Endothelial cell of umbilical vein (primary cell): Measurements from ENCODE around the gene EPHA10. TPM values are rescaled to one million over a fixed set of nuclear protein-coding genes. Genes with fewer than 3 reads are reported as not detected.

Experiments used
- BruUV-seq: library from RNA; stranded (reverse); fragments of 400-500 nt; replicated peaks from 2 replicates; lab custom pipeline; 2021; lab: Mats Ljungman, UMichigan
- CTCF ChIA-PET: fragments of 300-600, 350-600 bp; sonication (Branson Sonifier 250); formaldehyde crosslinking; loops from one replicate; lab custom pipeline; 2021; ENCODE audit warnings: antibody characterized with exemption, inconsistent platforms; lab: Charles Lee
- POLR2A ChIA-PET: fragments of 300-600, 350-600 bp; sonication (Branson Sonifier 250); formaldehyde crosslinking; loops from one replicate; lab custom pipeline; 2021; ENCODE audit warnings: antibody characterized with exemption, inconsistent platforms; lab: Charles Lee
- DNase-seq: peaks from one replicate; pipeline ENCODE4 v3.0.0-alpha.2; 2011; ENCODE audit warnings: low read depth, low spot score
- FAIRE-seq: peaks from 2 replicates; lab custom pipeline; 2011; peaks lifted over from hg19 to GRCh38; lab: Jason Lieb, UNC
- H2AFZ ChIP-seq: 2 replicates; pipeline ENCODE4 v1.6.0; 2012; ENCODE audit warnings: low read depth, low read length, control low read depth, inconsistent platforms
- H3K27ac ChIP-seq: 2 replicates; pipeline ENCODE4 v1.5.1; 2011; ENCODE audit warnings: low read depth, mild to moderate bottlenecking, control low read depth, low read length, moderate library complexity; ENCODE audit not compliant: insufficient read depth
- H3K27me3 ChIP-seq, 2 experiments: 2 replicates each; pipeline versions ENCODE4 v1.6.0 to v1.6.1; 2011; ENCODE audit warnings: low read length in 2 of 2, mixed read lengths in 1 of 2; ENCODE audit not compliant: control insufficient read depth in 2 of 2, insufficient read depth in 2 of 2
- H3K36me3 ChIP-seq, 2 experiments: 2 replicates in 1 of 2; 3 replicates in 1 of 2; pipeline ENCODE4 v1.5.1; 2011; ENCODE audit warnings: low read length in 2 of 2, mild to moderate bottlenecking in 1 of 2, moderate library complexity in 1 of 2; ENCODE audit not compliant: control insufficient read depth in 2 of 2, insufficient read depth in 2 of 2; ENCODE audit errors: extremely low read depth in 1 of 2
- H3K4me1 ChIP-seq: 3 replicates; pipeline ENCODE4 v1.5.1; 2011; ENCODE audit warnings: mild to moderate bottlenecking, low read length; ENCODE audit not compliant: control insufficient read depth, insufficient read depth; ENCODE audit errors: extremely low read depth
- H3K4me2 ChIP-seq: 2 replicates; pipeline ENCODE4 v1.6.1; 2011; ENCODE audit warnings: low read length, control low read depth, mixed read lengths; ENCODE audit not compliant: insufficient read depth
- H3K4me3 ChIP-seq, 3 experiments: fragments of 200-600 bp in 1 of 3; sonication (generic), shearing (Covaris generic) in 1 of 3; replicated peaks in 1 of 3; 2 replicates each; pipeline ENCODE4 v1.5.1; 2011 to 2016; ENCODE audit warnings: control low read depth in 3 of 3, low read length in 3 of 3, mild to moderate bottlenecking in 2 of 3, inconsistent platforms in 1 of 3, low read depth in 1 of 3, moderate library complexity in 1 of 3; ENCODE audit not compliant: insufficient read depth in 1 of 3
- H3K79me2 ChIP-seq: 2 replicates; pipeline ENCODE4 v1.6.0; 2012; ENCODE audit warnings: low read length, inconsistent platforms; ENCODE audit not compliant: control insufficient read depth, insufficient read depth
- H3K9ac ChIP-seq: replicated peaks from 2 replicates; pipeline ENCODE3; 2011; ENCODE audit warnings: low read length, control low read depth; ENCODE audit not compliant: insufficient read depth; ENCODE audit errors: extremely low read depth
- H3K9me1 ChIP-seq: replicated peaks from 3 replicates; pipeline ENCODE4 v1.6.0; 2011; ENCODE audit warnings: mild to moderate bottlenecking, low read length; ENCODE audit not compliant: control insufficient read depth, insufficient read depth; ENCODE audit errors: extremely low read depth
- H3K9me3 ChIP-seq: replicated peaks from 2 replicates; pipeline ENCODE4 v1.5.1; 2012; ENCODE audit warnings: low read length, inconsistent platforms; ENCODE audit not compliant: control insufficient read depth, insufficient read depth
- H4K20me1 ChIP-seq: replicated peaks from 2 replicates; pipeline ENCODE3; 2011; ENCODE audit warnings: mild to moderate bottlenecking, low read length; ENCODE audit not compliant: control insufficient read depth, insufficient read depth; ENCODE audit errors: extremely low read depth
- EZH2 ChIP-seq: IDR thresholded peaks from 2 replicates; pipeline ENCODE4 v1.6.1; 2012; ENCODE audit warnings: borderline replicate concordance, low read depth, mild to moderate bottlenecking, moderate library complexity, low read length, inconsistent platforms; ENCODE audit not compliant: severe bottlenecking
- FOS ChIP-seq: IDR thresholded peaks from 2 replicates; pipeline ENCODE4 v1.6.1; 2011; ENCODE audit warnings: mild to moderate bottlenecking, low read length, moderate library complexity, borderline replicate concordance; ENCODE audit not compliant: insufficient read depth
- GATA2 ChIP-seq: IDR thresholded peaks from 2 replicates; pipeline ENCODE4 v1.7.0; 2011; ENCODE audit warnings: low read depth, mild to moderate bottlenecking, moderate library complexity, mixed read lengths, low read length; ENCODE audit not compliant: insufficient read length, insufficient read depth
- JUN ChIP-seq: IDR thresholded peaks from 2 replicates; pipeline ENCODE4 v1.6.1; 2011; ENCODE audit warnings: borderline replicate concordance, low read depth; ENCODE audit not compliant: insufficient read length, insufficient read depth
- MYC ChIP-seq: IDR thresholded peaks from one replicate; pipeline ENCODE4 v1.6.1; 2011; ENCODE audit warnings: mild to moderate bottlenecking, low read depth, low read length
- POLR2A ChIP-seq: IDR thresholded peaks from 2 replicates; pipeline ENCODE4 v1.6.1; 2012; ENCODE audit warnings: low read depth, mild to moderate bottlenecking, control low read depth, low read length
- POLR2AphosphoS5 ChIP-seq: IDR thresholded peaks from 2 replicates; pipeline ENCODE4 v1.6.1; 2012; ENCODE audit warnings: low read depth, mild to moderate bottlenecking, control low read depth, low read length, moderate library complexity; ENCODE audit not compliant: insufficient read depth
- dilution Hi-C: fragments of 300-500 bp; cut with MboI; formaldehyde crosslinking; loops from one replicate; pipeline ENCODE4 v1.15.0; 2019; ENCODE audit warnings: low sequenced_read_pairs; ENCODE audit not compliant: extremely low pct_ligation_motif_present
- intact Hi-C: fragments of 100-400 bp; cut with micrococcal nuclease; formaldehyde crosslinking; loops from one replicate; pipeline ENCODE4 v1.10.0; 2022
- polyA plus RNA-seq, 4 experiments: library from polyadenylated mRNA; depleted of rRNA in 3 of 4; stranded (reverse) in 3 of 4; unstranded in 1 of 4; fragments of >200 nt; gene quantifications; 2 replicates each; pipeline versions ENCODE4 v1.2.1 to v1.2.3, GENCODE V29; 2011 to 2012; ENCODE audit warnings: missing spikeins in 1 of 4
- total RNA-seq: library from RNA; stranded (reverse); gene quantifications from 2 replicates; pipeline ENCODE4 v1.2.3, GENCODE V29; 2021
- TF ChIP-seq, protein P1 (sequence below), 2 donors: IDR thresholded peaks; 1 replicate in 1 of 2; 2 replicates in 1 of 2; pipeline ENCODE4 v1.5.1; 2011; ENCODE audit warnings: low read length in 2 of 2, mild to moderate bottlenecking in 2 of 2, moderate library complexity in 2 of 2, control low read depth in 1 of 2, inconsistent platforms in 1 of 2, low read depth in 1 of 2; ENCODE audit not compliant: insufficient read depth in 1 of 2; ENCODE audit errors: extremely low read depth in 1 of 2
- TF ChIP-seq, protein P2 (sequence below): IDR thresholded peaks from 2 replicates; pipeline ENCODE4 v1.6.1; 2011; ENCODE audit not compliant: insufficient read depth, insufficient read length

EPHA10 gene
- total and polyA plus RNA-seq, 2 donors (not counting 3 experiments of a cell fraction or from before 2014, with no cell fraction given): not detected

DNA sequence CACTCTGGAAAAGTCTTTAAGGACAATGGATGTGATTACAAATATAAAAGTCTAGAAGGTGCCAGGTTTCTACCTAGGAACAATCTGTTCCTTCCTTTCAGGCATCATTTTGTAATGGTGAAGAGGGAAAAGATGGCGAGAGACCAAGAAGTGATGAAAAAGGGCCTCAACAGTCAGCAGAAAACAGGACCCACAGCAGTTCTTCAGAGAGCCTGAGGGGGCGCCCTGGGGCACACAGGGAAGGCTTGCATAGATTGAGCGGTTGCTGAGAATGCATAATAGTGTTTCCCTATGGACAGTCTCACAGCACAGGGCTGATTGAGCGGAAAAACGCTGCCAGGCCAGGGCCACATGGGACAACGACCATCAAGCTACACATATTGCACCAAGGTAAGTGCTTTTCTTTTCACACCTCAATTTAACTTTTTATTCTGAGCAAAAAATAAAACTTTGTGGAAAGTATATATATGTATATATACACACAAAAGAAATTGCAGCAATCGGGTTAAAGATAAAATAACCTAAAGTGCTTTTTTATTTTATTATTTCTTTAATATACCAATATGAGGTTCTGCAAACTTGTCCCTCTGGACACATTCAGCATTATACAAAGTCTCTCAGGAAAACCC is 46.2 kb upstream of the EPHA10 start:
- TF ChIP-seq, protein P1, sequence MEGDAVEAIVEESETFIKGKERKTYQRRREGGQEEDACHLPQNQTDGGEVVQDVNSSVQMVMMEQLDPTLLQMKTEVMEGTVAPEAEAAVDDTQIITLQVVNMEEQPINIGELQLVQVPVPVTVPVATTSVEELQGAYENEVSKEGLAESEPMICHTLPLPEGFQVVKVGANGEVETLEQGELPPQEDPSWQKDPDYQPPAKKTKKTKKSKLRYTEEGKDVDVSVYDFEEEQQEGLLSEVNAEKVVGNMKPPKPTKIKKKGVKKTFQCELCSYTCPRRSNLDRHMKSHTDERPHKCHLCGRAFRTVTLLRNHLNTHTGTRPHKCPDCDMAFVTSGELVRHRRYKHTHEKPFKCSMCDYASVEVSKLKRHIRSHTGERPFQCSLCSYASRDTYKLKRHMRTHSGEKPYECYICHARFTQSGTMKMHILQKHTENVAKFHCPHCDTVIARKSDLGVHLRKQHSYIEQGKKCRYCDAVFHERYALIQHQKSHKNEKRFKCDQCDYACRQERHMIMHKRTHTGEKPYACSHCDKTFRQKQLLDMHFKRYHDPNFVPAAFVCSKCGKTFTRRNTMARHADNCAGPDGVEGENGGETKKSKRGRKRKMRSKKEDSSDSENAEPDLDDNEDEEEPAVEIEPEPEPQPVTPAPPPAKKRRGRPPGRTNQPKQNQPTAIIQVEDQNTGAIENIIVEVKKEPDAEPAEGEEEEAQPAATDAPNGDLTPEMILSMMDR (IDR thresholded peaks at IDR 0.05; ENCODE audit: extremely low read depth in 1 of 2, insufficient read depth in 1 of 2, low read depth in 1 of 2, low read length in 2 of 2): peak; percentile 92 to 97
- TF ChIP-seq POLR2A: no peak
- TF ChIP-seq POLR2AphosphoS5: peak; percentile 26
- Histone ChIP-seq H4K20me1 (no peaks in the 10 kb centered on the region), H3K27me3 (no peaks in the 10 kb centered on the region), H3K4me1 (peaks cover 13% of the 10 kb centered on the region), H3K79me2 (peaks cover 17% of the 10 kb centered on the region), H3K9ac (no peak overlapping the region), H3K36me3 (peaks cover 2 to 18% of the 10 kb centered on the region in 2 experiments), H3K4me3 (no peak overlapping the region), H3K9me1 (no peaks in the 10 kb centered on the region), H3K9me3 (no peaks in the 10 kb centered on the region), H3K4me2 (no peak overlapping the region), H3K27ac (no peak overlapping the region), H2AFZ (no peak overlapping the region)
- POLR2A ChIA-PET: no interaction called here
- DNase-seq (peak; percentile 79), FAIRE-seq (peak; percentile 95)
- CTCF ChIA-PET: interaction anchor here (0.9 kb wide), 1 partner anchor 48 kb away, joined by 5 read pairs; the partner anchor contains the start of gene MTF1
- intact Hi-C loops (loop anchor here (1.0 kb wide), 1 partner anchor 49 kb away; no protein-coding TSS in a partner anchor), dilution Hi-C loops (no loop called here)
- no TSS peak for BruUV-seq

DNA sequence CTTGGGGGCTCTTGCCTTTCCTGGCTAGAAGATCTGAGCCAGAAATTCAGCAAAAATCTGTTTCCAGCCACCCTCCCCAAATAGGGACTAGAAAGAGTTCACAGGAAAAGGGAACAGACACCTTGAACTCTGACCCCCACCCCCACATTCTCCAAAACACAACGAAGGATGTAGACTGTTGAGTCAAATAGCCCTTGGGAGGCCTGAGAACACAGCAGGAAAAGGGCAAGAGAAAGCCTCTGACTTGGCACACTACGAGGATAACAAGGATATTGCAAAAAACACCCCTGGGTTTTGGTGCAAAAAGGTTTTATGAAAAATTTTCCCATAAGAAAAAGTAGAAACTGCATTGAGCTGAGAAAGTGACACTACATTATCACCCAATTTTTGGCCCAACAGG is 45.0 kb upstream of the EPHA10 start:
- no peaks in the 10 kb centered on the region for H4K20me1 ChIP-seq

More for the DNA sequence above, 45.0 kb upstream of the EPHA10 start:
- Histone ChIP-seq H3K9me1 (no peaks in the 10 kb centered on the region), H3K79me2 (peaks cover 23% of the 10 kb centered on the region), H2AFZ (no peak overlapping the region), H3K27me3 (no peaks in the 10 kb centered on the region), H3K27ac (no peak overlapping the region), H3K9me3 (no peaks in the 10 kb centered on the region), H3K4me1 (peaks cover 13% of the 10 kb centered on the region), H3K4me2 (no peak overlapping the region), H3K9ac (no peak overlapping the region), H3K36me3 (peaks cover 10 to 17% of the 10 kb centered on the region in 2 experiments), H3K4me3 (no peak overlapping the region)
- FAIRE-seq (no peak), DNase-seq (no peak)
- dilution Hi-C loops (no loop called here), intact Hi-C loops (loop anchor here (2.0 to 5.0 kb wide), 4 partner anchors 122 to 338 kb away; partner anchors contain the start of genes DNALI1 and ZC3H12A)
- POLR2A ChIA-PET: no interaction called here
- TF ChIP-seq GATA2 (no peak), JUN (no peak), POLR2AphosphoS5 (no peak), MYC (no peak), FOS (no peak), EZH2 (no peak), POLR2A (no peak)
- TF ChIP-seq, protein P1 (IDR thresholded peaks at IDR 0.05; ENCODE audit: extremely low read depth in 1 of 2, insufficient read depth in 1 of 2, low read depth in 1 of 2, low read length in 2 of 2): no peak
- TF ChIP-seq, protein P2, sequence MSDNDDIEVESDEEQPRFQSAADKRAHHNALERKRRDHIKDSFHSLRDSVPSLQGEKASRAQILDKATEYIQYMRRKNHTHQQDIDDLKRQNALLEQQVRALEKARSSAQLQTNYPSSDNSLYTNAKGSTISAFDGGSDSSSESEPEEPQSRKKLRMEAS: no peak
- CTCF ChIA-PET: no interaction called here
- BruUV-seq: no TSS peak
